ENCODE measurements around the gene MAJIN.

Gene MAJIN

GRCh38 chr11:64911689-64912088, 60.2 kb downstream of the MAJIN start:
- DNase-seq (ENCODE audit: low spot score), result no peak

- no peak for DNase-seq (ENCODE audit: low spot score)
Observed at GRCh38 chr11:64911142-64911541, 60.8 kb downstream of the MAJIN start.

- DNase-seq (ENCODE audit: low spot score), result no peak
Observed at GRCh38 chr11:64910451-64911093, 61.3 kb downstream of the MAJIN start.

GRCh38 chr11:64909653-64910343, 62.1 kb downstream of the MAJIN start:
- DNase-seq (ENCODE audit: low spot score), result no peak

GRCh38 chr11:64908766-64909165, 63.1 kb downstream of the MAJIN start:
- no peak for DNase-seq (ENCODE audit: low spot score)

- DNase-seq (ENCODE audit: low spot score), result no peak
Observed at GRCh38 chr11:64906314-64906635, 65.6 kb downstream of the MAJIN start.

- DNase-seq (ENCODE audit: low spot score), result no peak
Observed at GRCh38 chr11:64905516-64906313, 66.2 kb downstream of the MAJIN start.

- no peak for DNase-seq (ENCODE audit: low spot score)
Observed at GRCh38 chr11:64903291-64903833, 68.5 kb downstream of the MAJIN start.

- DNase-seq (ENCODE audit: low spot score), result no peak
Observed at GRCh38 chr11:64902102-64902900, 69.6 kb downstream of the MAJIN start.

- no peak for DNase-seq (ENCODE audit: low spot score)
Observed at GRCh38 chr11:64900774-64901173, 71.1 kb downstream of the MAJIN start.

GRCh38 chr11:64900263-64900678, 71.6 kb downstream of the MAJIN start:
- DNase-seq (ENCODE audit: low spot score), result no peak

- no peak for DNase-seq (ENCODE audit: low spot score)
Observed at GRCh38 chr11:64898541-64898940, 73.4 kb downstream of the MAJIN start.

- DNase-seq (ENCODE audit: low spot score), result no peak
Observed at GRCh38 chr11:64898076-64898445, 73.8 kb downstream of the MAJIN start.

- no peak for DNase-seq (ENCODE audit: low spot score)
Observed at GRCh38 chr11:64897381-64898075, 74.4 kb downstream of the MAJIN start.

GRCh38 chr11:64896448-64897022, 75.4 kb downstream of the MAJIN start:
- DNase-seq (ENCODE audit: low spot score), result no peak

- no peak for DNase-seq (ENCODE audit: low spot score)
Observed at GRCh38 chr11:64894812-64895452, 77.0 kb downstream of the MAJIN start.

- DNase-seq (ENCODE audit: low spot score), result peak; percentile 88
Observed at GRCh38 chr11:64894070-64894811, 77.7 kb downstream of the MAJIN start.

- no peak for DNase-seq (ENCODE audit: low spot score)
Observed at GRCh38 chr11:64893194-64894069, 78.5 kb downstream of the MAJIN start.

GRCh38 chr11:64892838-64893193, 79.1 kb downstream of the MAJIN start:
- no peak for DNase-seq (ENCODE audit: low spot score)
